ENCODE data around the gene HAP1. TPM values are rescaled to one million over a fixed set of nuclear protein-coding genes. Genes with fewer than 3 reads are reported as not detected.

Gene HAP1
- total and polyA plus RNA-seq, 3 donors from 2014 or later, result 1.9 to 5.3 (median 2.9) TPM

- Histone ChIP-seq H3K9me3 (no peaks in the 10 kb centered on the region), H3K4me1 (peaks cover 16% of the 10 kb centered on the region), H3K27ac (no peak overlapping the region), H3K27me3 (no peaks in the 10 kb centered on the region), H3K4me3 (peak overlapping the region in 1 of 2 donors; percentile 55), H3K36me3 (ENCODE audit: low read depth, missing control alignments) (no peaks in the 10 kb centered on the region)
- DNase-seq, result no peak
- no peak for TF ChIP-seq CTCF (IDR thresholded peaks at IDR 0.05)
- 3 to 4% methylated on average over 20 to 21 of the region's 23 CpGs for WGBS, 2 donors
- intact Hi-C loops (cut with DNase I; ENCODE audit: low total_unique reads), result loop anchor here (10.0 kb wide), 1 partner anchor 60 kb away; no protein-coding TSS in a partner anchor
Measured at GRCh38 chr17:41734949-41735313, 488 bp upstream of the HAP1 start.

- no peak overlapping the region for H3K27ac ChIP-seq
- H3K4me3 ChIP-seq, result peak overlapping the region; percentile 29 to 55
- DNase-seq, result no peak
- no peaks in the 10 kb centered on the region for H3K27me3 ChIP-seq
- H3K9me3 ChIP-seq, result no peaks in the 10 kb centered on the region
- WGBS, 2 donors, result 10 to 26% methylated on average over 4 to 40 of the region's 40 CpGs
- peaks cover 16% of the 10 kb centered on the region for H3K4me1 ChIP-seq
- TF ChIP-seq CTCF (IDR thresholded peaks at IDR 0.05) (no peak), POLR2A (IDR thresholded peaks at IDR 0.05) (no peak)
- intact Hi-C loops (cut with DNase I; ENCODE audit: low total_unique reads), result loop anchor here (10.0 kb wide), 1 partner anchor 61 kb away; no protein-coding TSS in a partner anchor
- no peaks in the 10 kb centered on the region for H3K36me3 ChIP-seq (ENCODE audit: low read depth, missing control alignments)
Measured at GRCh38 chr17:41733348-41734138, 900 bp downstream of the HAP1 start.

- no peak for TF ChIP-seq POLR2A (IDR thresholded peaks at IDR 0.05)
- no peak for TF ChIP-seq CTCF (IDR thresholded peaks at IDR 0.05)
- no peak overlapping the region for H3K27ac ChIP-seq
- intact Hi-C loops (cut with DNase I; ENCODE audit: low total_unique reads), result loop anchor here (10.0 kb wide), 1 partner anchor 63 kb away; no protein-coding TSS in a partner anchor
- no peak overlapping the region for H3K4me3 ChIP-seq
- no peaks in the 10 kb centered on the region for H3K27me3 ChIP-seq
- H3K36me3 ChIP-seq (ENCODE audit: low read depth, missing control alignments), result no peaks in the 10 kb centered on the region
- no peak for DNase-seq
- 74 to 81% methylated on average over 2 to 3 of the region's 3 CpGs for WGBS, 2 donors
- peaks cover 16% of the 10 kb centered on the region for H3K4me1 ChIP-seq
- H3K9me3 ChIP-seq, result no peaks in the 10 kb centered on the region
Measured at GRCh38 chr17:41731836-41732235, 2.6 kb downstream of the HAP1 start.

- 72% methylated on average over 4 of the region's 4 CpGs for WGBS, 2 donors
- Histone ChIP-seq H3K4me3 (no peak overlapping the region), H3K27me3 (no peaks in the 10 kb centered on the region), H3K4me1 (peaks cover 16% of the 10 kb centered on the region), H3K9me3 (no peaks in the 10 kb centered on the region), H3K36me3 (ENCODE audit: low read depth, missing control alignments) (no peaks in the 10 kb centered on the region), H3K27ac (no peak overlapping the region)
- intact Hi-C loops (cut with DNase I; ENCODE audit: low total_unique reads), result loop anchor here (10.0 kb wide), 1 partner anchor 64 kb away; no protein-coding TSS in a partner anchor
- TF ChIP-seq CTCF (IDR thresholded peaks at IDR 0.05) (no peak), POLR2A (IDR thresholded peaks at IDR 0.05) (no peak)
- no peak for DNase-seq
Measured at GRCh38 chr17:41730479-41730878, 4.0 kb downstream of the HAP1 start.

- 50 to 96% methylated on average over 2 to 12 of the region's 12 CpGs for WGBS, 2 donors
- Histone ChIP-seq H3K9me3 (no peaks in the 10 kb centered on the region), H3K27ac (no peak overlapping the region), H3K4me1 (no peaks in the 10 kb centered on the region), H3K27me3 (no peaks in the 10 kb centered on the region), H3K36me3 (ENCODE audit: low read depth, missing control alignments) (no peaks in the 10 kb centered on the region), H3K4me3 (no peak overlapping the region)
- no peak for DNase-seq
- no peak for TF ChIP-seq POLR2A (IDR thresholded peaks at IDR 0.05)
- no peak for TF ChIP-seq CTCF (IDR thresholded peaks at IDR 0.05)
- intact Hi-C loops (cut with DNase I; ENCODE audit: low total_unique reads), result no loop called here
Measured at GRCh38 chr17:41728056-41728455, 6.4 kb downstream of the HAP1 start.
